ENCODE data around the gene SLC12A4. TPM values are rescaled to one million over a fixed set of nuclear protein-coding genes. Genes with fewer than 3 reads are reported as not detected.
A peak's percentile ranks its signal among the peaks of the same experiment; 100 is the strongest.

Gene SLC12A4
- total RNA-seq, 6 experiments from 2014 or later, result 17.2 to 40.0 (median 21.9) TPM

DNA sequence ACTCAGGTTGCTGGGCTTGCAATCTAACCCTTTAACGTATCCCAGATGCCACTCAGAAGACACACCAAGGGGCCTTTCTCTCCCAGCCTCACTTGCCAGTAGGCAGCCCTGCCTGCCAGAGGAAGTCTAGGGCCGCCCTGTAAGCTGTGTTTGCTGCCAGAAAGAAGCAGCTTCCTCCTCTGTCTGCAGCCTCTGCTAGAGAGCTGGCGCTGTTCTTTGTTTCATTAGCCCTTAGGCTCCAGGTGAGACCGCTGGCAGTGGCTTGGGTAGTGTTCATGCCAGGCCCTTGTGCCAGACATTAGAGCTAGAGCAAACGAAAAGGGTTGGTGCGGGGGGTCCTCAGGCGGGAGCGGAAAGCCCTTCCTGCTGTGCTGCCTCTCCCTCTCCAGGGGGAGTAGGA lies 45.7 kb downstream of the SLC12A4 start:
- ATAC-seq (no peak), DNase-seq (no peak)
- Histone ChIP-seq H3K4me3 (no peak overlapping the region), H3K27ac (no peak overlapping the region), H3K4me1 (no peaks in the 10 kb centered on the region), H3K9me3 (no peaks in the 10 kb centered on the region), H3K36me3 (peaks cover 0 to 3% (median 0%) of the 10 kb centered on the region in 4 donors), H3K27me3 (no peaks in the 10 kb centered on the region)
- intact Hi-C loops (cut with DNase I), result loop anchor here in 1 of 2 donors (10.0 kb wide), 1 partner anchor 98 kb away; no protein-coding TSS in a partner anchor
- TF ChIP-seq CTCF (IDR thresholded peaks at IDR 0.05) (no peak), POLR2A (IDR thresholded peaks at IDR 0.05) (no peak)
- WGBS (ENCODE audit: insufficient coverage, low coverage, low lambda C conversion rate, missing lambda C conversion rate), result 76% methylated on average over 8 of the region's 8 CpGs

- H3K27me3 ChIP-seq, result no peaks in the 10 kb centered on the region
- intact Hi-C loops (cut with DNase I), result loop anchor here in 1 of 2 donors (10.0 kb wide), 1 partner anchor 97 kb away; no protein-coding TSS in a partner anchor
- H3K36me3 ChIP-seq, result no peaks in the 10 kb centered on the region
- TF ChIP-seq POLR2A (IDR thresholded peaks at IDR 0.05), result no peak
- no peak for TF ChIP-seq CTCF (IDR thresholded peaks at IDR 0.05)
- H3K4me3 ChIP-seq, result no peak overlapping the region
- no peaks in the 10 kb centered on the region for H3K9me3 ChIP-seq
- H3K27ac ChIP-seq, result no peak overlapping the region
- ATAC-seq (no peak), DNase-seq (no peak)
- H3K4me1 ChIP-seq, result no peaks in the 10 kb centered on the region
- WGBS (ENCODE audit: insufficient coverage, low coverage, low lambda C conversion rate, missing lambda C conversion rate), result 79% methylated on average over 5 of the region's 5 CpGs
These were observed 46.2 kb downstream of the SLC12A4 start for GRCh38 chr16:67922221-67922620.

DNA sequence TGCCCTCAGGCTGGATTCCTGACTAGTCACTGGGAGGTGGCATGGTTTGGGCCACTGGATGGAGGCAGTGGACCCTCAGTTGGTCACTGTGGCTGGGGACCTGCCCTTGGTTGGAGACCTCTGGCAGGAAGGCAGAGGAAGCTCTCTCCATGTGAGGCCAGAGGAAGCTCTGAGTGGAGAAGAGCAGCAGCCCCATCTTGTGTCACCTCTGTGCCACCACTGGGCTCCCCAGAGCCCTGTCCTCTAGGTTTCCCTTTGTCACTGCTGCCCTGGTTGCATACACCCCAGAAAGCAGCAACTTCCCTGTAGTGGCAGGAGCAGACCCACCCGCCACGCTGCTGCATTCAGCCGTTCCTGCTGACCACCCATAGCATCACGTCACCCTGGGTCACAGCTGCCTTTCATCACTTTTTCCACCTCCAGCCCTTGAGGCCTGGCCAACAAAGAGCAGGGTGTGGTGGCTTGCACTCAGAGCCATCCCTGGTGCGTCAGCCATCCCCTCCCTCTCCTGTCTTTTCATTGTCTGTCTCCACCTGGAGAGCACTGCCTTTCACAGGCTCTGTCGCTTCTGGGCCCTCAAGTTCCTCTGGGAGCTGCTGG lies 48.7 kb downstream of the SLC12A4 start:
- Histone ChIP-seq H3K4me3 (no peak overlapping the region), H3K27me3 (no peaks in the 10 kb centered on the region), H3K9me3 (no peaks in the 10 kb centered on the region), H3K27ac (no peak overlapping the region), H3K36me3 (no peaks in the 10 kb centered on the region), H3K4me1 (peaks cover 0 to 21% (median 10%) of the 10 kb centered on the region in 4 donors)
- ATAC-seq (no peak), DNase-seq (no peak)
- 81% methylated on average over 2 of the region's 6 CpGs for WGBS (ENCODE audit: insufficient coverage, low coverage, low lambda C conversion rate, missing lambda C conversion rate)
- TF ChIP-seq POLR2A (IDR thresholded peaks at IDR 0.05) (no peak), CTCF (IDR thresholded peaks at IDR 0.05) (peak in 1 of 4 donors; percentile 8)
- intact Hi-C loops (cut with DNase I), result loop anchor here in 1 of 2 donors (10.0 kb wide), 1 partner anchor 95 kb away; no protein-coding TSS in a partner anchor

DNA sequence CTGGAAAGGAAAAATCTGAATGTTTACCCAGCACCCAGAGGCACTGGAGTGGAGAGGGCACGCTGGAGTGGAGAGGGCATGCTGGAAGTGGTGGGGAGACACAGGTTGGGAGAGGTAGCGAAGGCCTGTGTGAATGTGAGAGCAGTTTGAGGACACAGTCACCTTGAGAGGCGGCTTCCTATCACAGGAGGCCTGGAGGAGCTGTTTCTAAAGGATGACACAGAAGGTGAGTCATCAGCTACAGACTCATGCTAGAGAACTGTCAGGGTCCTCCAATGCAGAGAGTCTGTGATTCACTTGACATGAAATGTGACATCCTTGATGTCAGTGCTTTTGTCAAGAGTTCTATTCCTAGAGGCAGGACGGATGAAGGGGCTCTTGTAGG lies 50.6 kb downstream of the SLC12A4 start:
- intact Hi-C loops (cut with DNase I), result no loop called here
- peaks cover 0 to 27% (median 13%) of the 10 kb centered on the region in 4 donors for H3K4me1 ChIP-seq
- no peak overlapping the region for H3K27ac ChIP-seq
- no peaks in the 10 kb centered on the region for H3K27me3 ChIP-seq
- 92% methylated on average over 2 of the region's 4 CpGs for WGBS (ENCODE audit: insufficient coverage, low coverage, low lambda C conversion rate, missing lambda C conversion rate)
- H3K4me3 ChIP-seq, result no peak overlapping the region
- DNase-seq (no peak), ATAC-seq (peak in 1 of 4 donors; percentile 21)
- TF ChIP-seq CTCF (IDR thresholded peaks at IDR 0.05) (no peak), POLR2A (IDR thresholded peaks at IDR 0.05) (no peak)
- no peaks in the 10 kb centered on the region for H3K9me3 ChIP-seq
- H3K36me3 ChIP-seq, result peaks cover 0 to 3% (median 0%) of the 10 kb centered on the region in 4 donors

All from right lobe of liver (tissue), 6 donors.